Vagina (tissue), 2 donors: ENCODE data around the gene TPRN.

Experiments
- CTCF ChIP-seq, 3 experiments: fragments of 450-650 bp in 2 of 3; fragments of 200-600 bp in 1 of 3; sonication (generic) in 1 of 3; IDR thresholded peaks; one replicate each; pipeline ENCODE4 v1.5.1; 2017 to 2019; ENCODE audit warnings: antibody characterized with exemption in 3 of 3, mild to moderate bottlenecking in 2 of 3, moderate library complexity in 2 of 3
- POLR2A ChIP-seq, 2 donors: fragments of 450-650 bp; IDR thresholded peaks; one replicate each; pipeline ENCODE4 v1.6.1; 2017; ENCODE audit warnings: antibody characterized with exemption in 2 of 2, mild to moderate bottlenecking in 2 of 2, moderate library complexity in 2 of 2

GRCh38 chr9:137216188-137216965 is 15.8 kb upstream of the TPRN start:
- no peak for TF ChIP-seq CTCF (IDR thresholded peaks at IDR 0.05)
- no peak for TF ChIP-seq POLR2A (IDR thresholded peaks at IDR 0.05)
